Activated effector memory CD4-positive, alpha-beta T cell treated with Interleukin-2 at 50 U/mL for 16 hours (primary cell): ENCODE measurements around the gene SLC5A9.

ENCODE experiments used
- DNase-seq: peaks from one replicate; pipeline ENCODE4 v3.0.0-alpha.2; 2020

SLC5A9 gene

GRCh38 chr1:48214820-48215219 lies 7.7 kb upstream of the SLC5A9 start:
- DNase-seq: no peak

- DNase-seq: no peak
These were observed 7.3 kb upstream of the SLC5A9 start for GRCh38 chr1:48215222-48215621.

- no peak for DNase-seq
These were observed 6.6 kb upstream of the SLC5A9 start for GRCh38 chr1:48215889-48216288.

GRCh38 chr1:48216313-48216712 lies 6.2 kb upstream of the SLC5A9 start:
- DNase-seq: no peak

GRCh38 chr1:48216941-48217340 lies 5.6 kb upstream of the SLC5A9 start:
- DNase-seq: no peak

GRCh38 chr1:48217856-48218255 lies 4.7 kb upstream of the SLC5A9 start:
- no peak for DNase-seq

- DNase-seq: no peak
These were observed 2.7 kb upstream of the SLC5A9 start for GRCh38 chr1:48219803-48220202.

GRCh38 chr1:48221122-48221521 lies 1.4 kb upstream of the SLC5A9 start:
- DNase-seq: no peak

- no peak for DNase-seq
These were observed 859 bp upstream of the SLC5A9 start for GRCh38 chr1:48221657-48222056.

- DNase-seq: no peak
These were observed 1.1 kb downstream of the SLC5A9 start for GRCh38 chr1:48223366-48224240.

- DNase-seq: no peak
These were observed 2.3 kb downstream of the SLC5A9 start for GRCh38 chr1:48224791-48225190.

- DNase-seq: no peak
These were observed 3.1 kb downstream of the SLC5A9 start for GRCh38 chr1:48225579-48225978.

GRCh38 chr1:48227165-48228013 lies 4.9 kb downstream of the SLC5A9 start:
- no peak for DNase-seq

- no peak for DNase-seq
These were observed 5.6 kb downstream of the SLC5A9 start for GRCh38 chr1:48228156-48228555.

- DNase-seq: no peak
These were observed 6.8 kb downstream of the SLC5A9 start for GRCh38 chr1:48229317-48229716.

GRCh38 chr1:48230236-48230635 lies 7.7 kb downstream of the SLC5A9 start:
- no peak for DNase-seq

- no peak for DNase-seq
These were observed 10.2 kb downstream of the SLC5A9 start for GRCh38 chr1:48232722-48233121.

GRCh38 chr1:48233666-48234485 lies 11.4 kb downstream of the SLC5A9 start:
- DNase-seq: no peak

- DNase-seq: no peak
These were observed 13.1 kb downstream of the SLC5A9 start for GRCh38 chr1:48235652-48236051.

- no peak for DNase-seq
These were observed 14.4 kb downstream of the SLC5A9 start for GRCh38 chr1:48236716-48237470.

GRCh38 chr1:48242141-48242736 lies 19.7 kb downstream of the SLC5A9 start:
- DNase-seq: no peak

GRCh38 chr1:48245106-48245505 lies 22.6 kb downstream of the SLC5A9 start:
- no peak for DNase-seq
